Panc1 (cell line): ENCODE results near the gene ARTN. TPM values are rescaled to one million over a fixed set of nuclear protein-coding genes. Genes with fewer than 3 reads are reported as not detected.

ENCODE experiments used
- ATAC-seq: fragments of 200-7000 bp; cut with Tn5 transposase; 2 replicates; pipeline ENCODE4 v1.9.1; 2020; ENCODE audit warnings: mild to moderate bottlenecking, moderate library complexity
- BruUV-seq: library from RNA; stranded (reverse); fragments of 400-500 nt; replicated peaks from 2 replicates; lab custom pipeline; 2021; lab: Mats Ljungman, UMichigan
- CTCF ChIA-PET: fragments of 300-600 bp; sonication (Branson Sonifier 250); formaldehyde crosslinking; loops from one replicate; lab custom pipeline; 2022; ENCODE audit warnings: antibody characterized with exemption; lab: Charles Lee
- POLR2A ChIA-PET: fragments of 300-600 bp; sonication (Branson Sonifier 250); formaldehyde crosslinking; loops from one replicate; lab custom pipeline; 2022; ENCODE audit warnings: antibody characterized with exemption; lab: Charles Lee
- DNase-seq: peaks from one replicate; pipeline ENCODE4 v3.0.0-alpha.2; 2010; ENCODE audit warnings: low read depth, low spot score
- H3K27ac ChIP-seq: 2 replicates; pipeline ENCODE4 v1.5.1; 2011; ENCODE audit warnings: mild to moderate bottlenecking, low read length, inconsistent platforms
- H3K27me3 ChIP-seq: fragments of 200-500 bp; sonication (Bioruptor generic); 2 replicates; pipeline ENCODE4 v1.6.0; 2014; ENCODE audit warnings: low read length, inconsistent platforms; ENCODE audit not compliant: control insufficient read depth, insufficient read depth
- H3K36me3 ChIP-seq: fragments of 200-500 bp; sonication (Bioruptor generic); 2 replicates; pipeline ENCODE4 v1.5.1; 2014; ENCODE audit warnings: inconsistent platforms, mild to moderate bottlenecking, low read length, moderate library complexity; ENCODE audit not compliant: control insufficient read depth, insufficient read depth
- H3K4me1 ChIP-seq: 2 replicates; pipeline ENCODE4 v1.5.1; 2011; ENCODE audit warnings: inconsistent platforms, mild to moderate bottlenecking, low read length, moderate library complexity; ENCODE audit not compliant: control insufficient read depth, insufficient read depth
- H3K4me3 ChIP-seq, 2 experiments: 2 replicates each; pipeline ENCODE4 v1.5.1; 2011 to 2012; ENCODE audit warnings: low read depth in 2 of 2, low read length in 2 of 2, mild to moderate bottlenecking in 2 of 2, inconsistent platforms in 1 of 2, moderate library complexity in 1 of 2
- H3K9me3 ChIP-seq: fragments of 200-500 bp; sonication (Bioruptor generic); 2 replicates; pipeline ENCODE4 v1.5.1; 2014; ENCODE audit warnings: low read depth, mild to moderate bottlenecking, inconsistent platforms, low read length, moderate library complexity; ENCODE audit not compliant: control insufficient read depth, insufficient read depth
- CTCF ChIP-seq: fragments of 450-650 bp; IDR thresholded peaks from 2 replicates; pipeline ENCODE4 v1.5.1; 2017; ENCODE audit warnings: mild to moderate bottlenecking
- POLR2AphosphoS5 ChIP-seq: IDR thresholded peaks from 2 replicates; pipeline ENCODE4 v1.6.1; 2012; ENCODE audit warnings: mild to moderate bottlenecking, low read depth, low read length, moderate library complexity
- SIN3A ChIP-seq: IDR thresholded peaks from 2 replicates; pipeline ENCODE4 v1.6.1; 2012; ENCODE audit warnings: low read depth, mild to moderate bottlenecking, low read length, moderate library complexity, borderline replicate concordance; ENCODE audit not compliant: insufficient read depth
- TCF7L2 ChIP-seq: IDR thresholded peaks from 2 replicates; pipeline ENCODE4 v1.6.1; 2011; ENCODE audit warnings: mild to moderate bottlenecking, low read depth, low read length, inconsistent platforms
- in situ Hi-C: cut with HindIII; loops from 2 replicates; pipeline ENCODE4 v1.10.0; 2016; ENCODE audit warnings: low sequenced_read_pairs, low pct_unique_long_range_greater_than_20kb
- intact Hi-C: fragments of 100-400 bp; cut with micrococcal nuclease; formaldehyde crosslinking; loops from one replicate; pipeline ENCODE4 v1.10.0; 2022; ENCODE audit not compliant: unreplicated experiment
- total RNA-seq: library from RNA; stranded (reverse); gene quantifications from one replicate; pipeline ENCODE4 v1.2.1, GENCODE V29; 2021; ENCODE audit not compliant: unreplicated experiment
- TF ChIP-seq, protein P1 (sequence below), 2 experiments: IDR thresholded peaks; 2 replicates each; pipeline ENCODE4 v1.6.1; 2011 to 2012; ENCODE audit warnings: low read depth in 2 of 2, control low read depth in 1 of 2, low read length in 1 of 2, mild to moderate bottlenecking in 1 of 2, moderate library complexity in 1 of 2; ENCODE audit not compliant: insufficient read depth in 1 of 2

Gene ARTN
- total RNA-seq, 1 experiment from 2014 or later: 0.49 TPM

- POLR2A ChIA-PET: no interaction called here
- H3K27ac ChIP-seq: no peak overlapping the region
- BruUV-seq: no TSS peak
- in situ Hi-C loops: no loop called here
- no peak overlapping the region for H3K4me3 ChIP-seq
- H3K9me3 ChIP-seq: no peaks in the 10 kb centered on the region
- no peak for TF ChIP-seq SIN3A
- TF ChIP-seq POLR2AphosphoS5: no peak
- TF ChIP-seq, protein P1, sequence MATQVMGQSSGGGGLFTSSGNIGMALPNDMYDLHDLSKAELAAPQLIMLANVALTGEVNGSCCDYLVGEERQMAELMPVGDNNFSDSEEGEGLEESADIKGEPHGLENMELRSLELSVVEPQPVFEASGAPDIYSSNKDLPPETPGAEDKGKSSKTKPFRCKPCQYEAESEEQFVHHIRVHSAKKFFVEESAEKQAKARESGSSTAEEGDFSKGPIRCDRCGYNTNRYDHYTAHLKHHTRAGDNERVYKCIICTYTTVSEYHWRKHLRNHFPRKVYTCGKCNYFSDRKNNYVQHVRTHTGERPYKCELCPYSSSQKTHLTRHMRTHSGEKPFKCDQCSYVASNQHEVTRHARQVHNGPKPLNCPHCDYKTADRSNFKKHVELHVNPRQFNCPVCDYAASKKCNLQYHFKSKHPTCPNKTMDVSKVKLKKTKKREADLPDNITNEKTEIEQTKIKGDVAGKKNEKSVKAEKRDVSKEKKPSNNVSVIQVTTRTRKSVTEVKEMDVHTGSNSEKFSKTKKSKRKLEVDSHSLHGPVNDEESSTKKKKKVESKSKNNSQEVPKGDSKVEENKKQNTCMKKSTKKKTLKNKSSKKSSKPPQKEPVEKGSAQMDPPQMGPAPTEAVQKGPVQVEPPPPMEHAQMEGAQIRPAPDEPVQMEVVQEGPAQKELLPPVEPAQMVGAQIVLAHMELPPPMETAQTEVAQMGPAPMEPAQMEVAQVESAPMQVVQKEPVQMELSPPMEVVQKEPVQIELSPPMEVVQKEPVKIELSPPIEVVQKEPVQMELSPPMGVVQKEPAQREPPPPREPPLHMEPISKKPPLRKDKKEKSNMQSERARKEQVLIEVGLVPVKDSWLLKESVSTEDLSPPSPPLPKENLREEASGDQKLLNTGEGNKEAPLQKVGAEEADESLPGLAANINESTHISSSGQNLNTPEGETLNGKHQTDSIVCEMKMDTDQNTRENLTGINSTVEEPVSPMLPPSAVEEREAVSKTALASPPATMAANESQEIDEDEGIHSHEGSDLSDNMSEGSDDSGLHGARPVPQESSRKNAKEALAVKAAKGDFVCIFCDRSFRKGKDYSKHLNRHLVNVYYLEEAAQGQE (IDR thresholded peaks at IDR 0.05; ENCODE audit: insufficient read depth in 1 of 2, low read depth in 2 of 2, low read length in 1 of 2): no peak
- TF ChIP-seq CTCF: no peak
- no peak for TF ChIP-seq TCF7L2
- H3K27me3 ChIP-seq: no peaks in the 10 kb centered on the region
- CTCF ChIA-PET: no interaction called here
- no peaks in the 10 kb centered on the region for H3K36me3 ChIP-seq
- no peak for DNase-seq
- intact Hi-C loops: no loop called here
- ATAC-seq: no peak
- no peaks in the 10 kb centered on the region for H3K4me1 ChIP-seq
These were observed 33.2 kb upstream of the ARTN start for GRCh38 chr1:43900386-43900785.

- TF ChIP-seq TCF7L2 (no peak), POLR2AphosphoS5 (no peak), CTCF (no peak), SIN3A (no peak)
- TF ChIP-seq, protein P1 (IDR thresholded peaks at IDR 0.05; ENCODE audit: insufficient read depth in 1 of 2, low read depth in 2 of 2, low read length in 1 of 2): no peak
- in situ Hi-C loops: no loop called here
- ChIA-PET CTCF (no interaction called here), POLR2A (no interaction called here)
- no peak overlapping the region for H3K27ac ChIP-seq
- intact Hi-C loops: no loop called here
- BruUV-seq: no TSS peak
- H3K36me3 ChIP-seq: no peaks in the 10 kb centered on the region
- DNase-seq: no peak
- no peak for ATAC-seq
- no peak overlapping the region for H3K4me3 ChIP-seq
- no peaks in the 10 kb centered on the region for H3K4me1 ChIP-seq
- no peaks in the 10 kb centered on the region for H3K27me3 ChIP-seq
- no peaks in the 10 kb centered on the region for H3K9me3 ChIP-seq
These were observed 32.2 kb upstream of the ARTN start for GRCh38 chr1:43901196-43901961.
